Erythroblast (primary cell): Measurements from ENCODE around the gene DDB1.
A peak's percentile ranks its signal among the peaks of the same experiment; 100 is the strongest.

Source experiments
- DNase-seq, 2 experiments: peaks; one replicate each; lab custom pipeline; 2025; lab: John Stamatoyannopoulos, UW
- GATA1 ChIP-seq: IDR thresholded peaks from 2 replicates; pipeline ENCODE4 v1.6.1; 2011; ENCODE audit warnings: low read depth, mild to moderate bottlenecking, control low read depth, low read length, moderate library complexity
- POLR2A ChIP-seq: IDR thresholded peaks from 2 replicates; pipeline ENCODE4 v1.6.1; 2011; ENCODE audit warnings: mild to moderate bottlenecking, low read length

Gene DDB1

GRCh38 chr11:61332797-61333549, at the start of gene DDB1, which contains the start of gene TKFC:
Gene DDB1 (minus strand): TSS chr11:61333105. CDS start chr11:61332968, 137 bp downstream.
Gene TKFC (plus strand): TSS chr11:61333228. CDS start chr11:61334729, 1,501 bp downstream.
- DNase-seq = peak; percentile 95 to 96
- no peak for TF ChIP-seq GATA1
- peak; percentile 90 for TF ChIP-seq POLR2A

- DNase-seq = no peak
- TF ChIP-seq GATA1 (no peak), POLR2A (no peak)
Measured at GRCh38 chr11:61380884-61381283, 48.0 kb upstream of the DDB1 start.

- DNase-seq = no peak
Measured at GRCh38 chr11:61378713-61379313, 45.9 kb upstream of the DDB1 start.

GRCh38 chr11:61377461-61378160, 44.7 kb upstream of the DDB1 start:
- no peak for DNase-seq
- TF ChIP-seq GATA1 (no peak), POLR2A (no peak)

More at GRCh38 chr11:61378713-61379313, 45.9 kb upstream of the DDB1 start:
- TF ChIP-seq GATA1 = no peak
- TF ChIP-seq POLR2A = no peak

GRCh38 chr11:61375761-61376108, 42.8 kb upstream of the DDB1 start:
- TF ChIP-seq GATA1 (no peak), POLR2A (no peak)
- DNase-seq = no peak

GRCh38 chr11:61372659-61373420, 39.9 kb upstream of the DDB1 start:
- no peak for DNase-seq

GRCh38 chr11:61370349-61371005, 37.6 kb upstream of the DDB1 start:
- TF ChIP-seq POLR2A = no peak
- TF ChIP-seq GATA1 = no peak
- DNase-seq = no peak

More at GRCh38 chr11:61372659-61373420, 39.9 kb upstream of the DDB1 start:
- TF ChIP-seq GATA1 (no peak), POLR2A (no peak)

- TF ChIP-seq GATA1 (no peak), POLR2A (peak; percentile 36)
- no peak for DNase-seq
Measured at GRCh38 chr11:61369372-61370348, 36.8 kb upstream of the DDB1 start.

GRCh38 chr11:61368646-61369045, 35.7 kb upstream of the DDB1 start:
- TF ChIP-seq POLR2A (no peak), GATA1 (no peak)
- DNase-seq = no peak

- TF ChIP-seq POLR2A = no peak
- TF ChIP-seq GATA1 = peak; percentile 37
- DNase-seq = peak; percentile 86 to 93
Measured at GRCh38 chr11:61367406-61367805, 34.5 kb upstream of the DDB1 start.

GRCh38 chr11:61364012-61364675, 31.2 kb upstream of the DDB1 start:
- no peak for DNase-seq
- no peak for TF ChIP-seq GATA1
- TF ChIP-seq POLR2A = no peak
